Panc1 (cell line): ENCODE data around the gene DNM3. TPM values are rescaled to one million over a fixed set of nuclear protein-coding genes. Genes with fewer than 3 reads are reported as not detected.
A peak's percentile ranks its signal among the peaks of the same experiment; 100 is the strongest.

Experiments used
- ATAC-seq: fragments of 200-7000 bp; cut with Tn5 transposase; 2 replicates; pipeline ENCODE4 v1.9.1; 2020; ENCODE audit warnings: mild to moderate bottlenecking, moderate library complexity
- BruUV-seq: library from RNA; stranded (reverse); fragments of 400-500 nt; replicated peaks from 2 replicates; lab custom pipeline; 2021; lab: Mats Ljungman, UMichigan
- CTCF ChIA-PET: fragments of 300-600 bp; sonication (Branson Sonifier 250); formaldehyde crosslinking; loops from one replicate; lab custom pipeline; 2022; ENCODE audit warnings: antibody characterized with exemption; lab: Charles Lee
- POLR2A ChIA-PET: fragments of 300-600 bp; sonication (Branson Sonifier 250); formaldehyde crosslinking; loops from one replicate; lab custom pipeline; 2022; ENCODE audit warnings: antibody characterized with exemption; lab: Charles Lee
- DNase-seq: peaks from one replicate; pipeline ENCODE4 v3.0.0-alpha.2; 2010; ENCODE audit warnings: low read depth, low spot score
- H3K27ac ChIP-seq: 2 replicates; pipeline ENCODE4 v1.5.1; 2011; ENCODE audit warnings: mild to moderate bottlenecking, low read length, inconsistent platforms
- H3K27me3 ChIP-seq: fragments of 200-500 bp; sonication (Bioruptor generic); 2 replicates; pipeline ENCODE4 v1.6.0; 2014; ENCODE audit warnings: low read length, inconsistent platforms; ENCODE audit not compliant: control insufficient read depth, insufficient read depth
- H3K36me3 ChIP-seq: fragments of 200-500 bp; sonication (Bioruptor generic); 2 replicates; pipeline ENCODE4 v1.5.1; 2014; ENCODE audit warnings: inconsistent platforms, mild to moderate bottlenecking, low read length, moderate library complexity; ENCODE audit not compliant: control insufficient read depth, insufficient read depth
- H3K4me1 ChIP-seq: 2 replicates; pipeline ENCODE4 v1.5.1; 2011; ENCODE audit warnings: inconsistent platforms, mild to moderate bottlenecking, low read length, moderate library complexity; ENCODE audit not compliant: control insufficient read depth, insufficient read depth
- H3K4me3 ChIP-seq, 2 experiments: 2 replicates each; pipeline ENCODE4 v1.5.1; 2011 to 2012; ENCODE audit warnings: low read depth in 2 of 2, low read length in 2 of 2, mild to moderate bottlenecking in 2 of 2, inconsistent platforms in 1 of 2, moderate library complexity in 1 of 2
- H3K9me3 ChIP-seq: fragments of 200-500 bp; sonication (Bioruptor generic); 2 replicates; pipeline ENCODE4 v1.5.1; 2014; ENCODE audit warnings: low read depth, mild to moderate bottlenecking, inconsistent platforms, low read length, moderate library complexity; ENCODE audit not compliant: control insufficient read depth, insufficient read depth
- POLR2AphosphoS5 ChIP-seq: IDR thresholded peaks from 2 replicates; pipeline ENCODE4 v1.6.1; 2012; ENCODE audit warnings: mild to moderate bottlenecking, low read depth, low read length, moderate library complexity
- SIN3A ChIP-seq: IDR thresholded peaks from 2 replicates; pipeline ENCODE4 v1.6.1; 2012; ENCODE audit warnings: low read depth, mild to moderate bottlenecking, low read length, moderate library complexity, borderline replicate concordance; ENCODE audit not compliant: insufficient read depth
- TCF7L2 ChIP-seq: IDR thresholded peaks from 2 replicates; pipeline ENCODE4 v1.6.1; 2011; ENCODE audit warnings: mild to moderate bottlenecking, low read depth, low read length, inconsistent platforms
- in situ Hi-C: cut with HindIII; loops from 2 replicates; pipeline ENCODE4 v1.10.0; 2016; ENCODE audit warnings: low sequenced_read_pairs, low pct_unique_long_range_greater_than_20kb
- intact Hi-C: fragments of 100-400 bp; cut with micrococcal nuclease; formaldehyde crosslinking; loops from one replicate; pipeline ENCODE4 v1.10.0; 2022; ENCODE audit not compliant: unreplicated experiment
- total RNA-seq: library from RNA; stranded (reverse); gene quantifications from one replicate; pipeline ENCODE4 v1.2.1, GENCODE V29; 2021; ENCODE audit not compliant: unreplicated experiment
- TF ChIP-seq, protein P1 (sequence below), 2 experiments: IDR thresholded peaks; 2 replicates each; pipeline ENCODE4 v1.6.1; 2011 to 2012; ENCODE audit warnings: low read depth in 2 of 2, control low read depth in 1 of 2, low read length in 1 of 2, mild to moderate bottlenecking in 1 of 2, moderate library complexity in 1 of 2; ENCODE audit not compliant: insufficient read depth in 1 of 2
- TF ChIP-seq, protein P2 (sequence below): fragments of 450-650 bp; IDR thresholded peaks from 2 replicates; pipeline ENCODE4 v1.5.1; 2017; ENCODE audit warnings: mild to moderate bottlenecking

Gene DNM3
- total RNA-seq, 1 experiment from 2014 or later = 0.46 TPM

DNA sequence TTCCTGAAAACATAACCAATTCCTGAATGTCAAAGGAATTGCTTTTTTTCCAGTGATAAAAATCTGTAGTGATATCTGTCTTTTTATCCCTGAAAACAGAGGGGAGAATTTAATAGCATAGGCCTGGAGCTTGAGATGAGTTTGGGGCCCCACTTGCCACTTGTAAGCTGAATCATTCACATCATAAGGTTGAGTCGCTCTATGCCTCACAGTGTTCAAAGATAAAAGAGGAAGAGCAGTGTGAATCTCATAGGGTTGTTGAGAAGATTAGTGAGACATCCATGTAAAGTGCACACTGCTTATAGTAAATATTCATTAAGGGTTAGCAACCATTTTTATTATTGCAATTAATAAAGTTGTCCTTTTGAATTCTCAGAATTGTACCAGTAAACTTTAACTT is 271.3 kb downstream of the DNM3 start:
- intact Hi-C loops = no loop called here
- in situ Hi-C loops = no loop called here
- H3K4me3 ChIP-seq = no peak overlapping the region
- DNase-seq (no peak), ATAC-seq (no peak)
- POLR2A ChIA-PET = no interaction called here
- no peaks in the 10 kb centered on the region for H3K4me1 ChIP-seq
- TF ChIP-seq SIN3A (no peak), POLR2AphosphoS5 (no peak), TCF7L2 (no peak)
- TF ChIP-seq, protein P1, sequence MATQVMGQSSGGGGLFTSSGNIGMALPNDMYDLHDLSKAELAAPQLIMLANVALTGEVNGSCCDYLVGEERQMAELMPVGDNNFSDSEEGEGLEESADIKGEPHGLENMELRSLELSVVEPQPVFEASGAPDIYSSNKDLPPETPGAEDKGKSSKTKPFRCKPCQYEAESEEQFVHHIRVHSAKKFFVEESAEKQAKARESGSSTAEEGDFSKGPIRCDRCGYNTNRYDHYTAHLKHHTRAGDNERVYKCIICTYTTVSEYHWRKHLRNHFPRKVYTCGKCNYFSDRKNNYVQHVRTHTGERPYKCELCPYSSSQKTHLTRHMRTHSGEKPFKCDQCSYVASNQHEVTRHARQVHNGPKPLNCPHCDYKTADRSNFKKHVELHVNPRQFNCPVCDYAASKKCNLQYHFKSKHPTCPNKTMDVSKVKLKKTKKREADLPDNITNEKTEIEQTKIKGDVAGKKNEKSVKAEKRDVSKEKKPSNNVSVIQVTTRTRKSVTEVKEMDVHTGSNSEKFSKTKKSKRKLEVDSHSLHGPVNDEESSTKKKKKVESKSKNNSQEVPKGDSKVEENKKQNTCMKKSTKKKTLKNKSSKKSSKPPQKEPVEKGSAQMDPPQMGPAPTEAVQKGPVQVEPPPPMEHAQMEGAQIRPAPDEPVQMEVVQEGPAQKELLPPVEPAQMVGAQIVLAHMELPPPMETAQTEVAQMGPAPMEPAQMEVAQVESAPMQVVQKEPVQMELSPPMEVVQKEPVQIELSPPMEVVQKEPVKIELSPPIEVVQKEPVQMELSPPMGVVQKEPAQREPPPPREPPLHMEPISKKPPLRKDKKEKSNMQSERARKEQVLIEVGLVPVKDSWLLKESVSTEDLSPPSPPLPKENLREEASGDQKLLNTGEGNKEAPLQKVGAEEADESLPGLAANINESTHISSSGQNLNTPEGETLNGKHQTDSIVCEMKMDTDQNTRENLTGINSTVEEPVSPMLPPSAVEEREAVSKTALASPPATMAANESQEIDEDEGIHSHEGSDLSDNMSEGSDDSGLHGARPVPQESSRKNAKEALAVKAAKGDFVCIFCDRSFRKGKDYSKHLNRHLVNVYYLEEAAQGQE (IDR thresholded peaks at IDR 0.05; ENCODE audit: insufficient read depth in 1 of 2, low read depth in 2 of 2, low read length in 1 of 2) = no peak
- TF ChIP-seq, protein P2, sequence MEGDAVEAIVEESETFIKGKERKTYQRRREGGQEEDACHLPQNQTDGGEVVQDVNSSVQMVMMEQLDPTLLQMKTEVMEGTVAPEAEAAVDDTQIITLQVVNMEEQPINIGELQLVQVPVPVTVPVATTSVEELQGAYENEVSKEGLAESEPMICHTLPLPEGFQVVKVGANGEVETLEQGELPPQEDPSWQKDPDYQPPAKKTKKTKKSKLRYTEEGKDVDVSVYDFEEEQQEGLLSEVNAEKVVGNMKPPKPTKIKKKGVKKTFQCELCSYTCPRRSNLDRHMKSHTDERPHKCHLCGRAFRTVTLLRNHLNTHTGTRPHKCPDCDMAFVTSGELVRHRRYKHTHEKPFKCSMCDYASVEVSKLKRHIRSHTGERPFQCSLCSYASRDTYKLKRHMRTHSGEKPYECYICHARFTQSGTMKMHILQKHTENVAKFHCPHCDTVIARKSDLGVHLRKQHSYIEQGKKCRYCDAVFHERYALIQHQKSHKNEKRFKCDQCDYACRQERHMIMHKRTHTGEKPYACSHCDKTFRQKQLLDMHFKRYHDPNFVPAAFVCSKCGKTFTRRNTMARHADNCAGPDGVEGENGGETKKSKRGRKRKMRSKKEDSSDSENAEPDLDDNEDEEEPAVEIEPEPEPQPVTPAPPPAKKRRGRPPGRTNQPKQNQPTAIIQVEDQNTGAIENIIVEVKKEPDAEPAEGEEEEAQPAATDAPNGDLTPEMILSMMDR = no peak
- CTCF ChIA-PET = no interaction called here
- no TSS peak for BruUV-seq
- H3K9me3 ChIP-seq = no peaks in the 10 kb centered on the region
- H3K36me3 ChIP-seq = no peaks in the 10 kb centered on the region
- H3K27ac ChIP-seq = no peak overlapping the region; the same call in 1 of the 2 replicates
- no peaks in the 10 kb centered on the region for H3K27me3 ChIP-seq

- POLR2A ChIA-PET = no interaction called here
- Histone ChIP-seq H3K9me3 (no peaks in the 10 kb centered on the region), H3K4me1 (no peaks in the 10 kb centered on the region), H3K27ac (peak overlapping the region; percentile 25; the same call in 1 of the 2 replicates), H3K36me3 (no peaks in the 10 kb centered on the region), H3K4me3 (no peak overlapping the region), H3K27me3 (no peaks in the 10 kb centered on the region)
- no peak for DNase-seq
- no peak for ATAC-seq
- in situ Hi-C loops (no loop called here), intact Hi-C loops (no loop called here)
- CTCF ChIA-PET = no interaction called here
- no TSS peak for BruUV-seq
- TF ChIP-seq TCF7L2 (no peak), SIN3A (no peak), POLR2AphosphoS5 (no peak)
- TF ChIP-seq, protein P1 (IDR thresholded peaks at IDR 0.05; ENCODE audit: insufficient read depth in 1 of 2, low read depth in 2 of 2, low read length in 1 of 2) = no peak
- TF ChIP-seq, protein P2 = no peak
Observed at GRCh38 chr1:172117800-172118199, 276.5 kb downstream of the DNM3 start.
